CD14-positive monocyte (primary cell): ENCODE measurements around the gene PALM. TPM values are rescaled to one million over a fixed set of nuclear protein-coding genes. Genes with fewer than 3 reads are reported as not detected.

Experiments used
- DNase-seq, 3 donors: peaks; one replicate each; pipeline ENCODE4 v3.0.0-alpha.2; 2011 to 2022
- H2AFZ ChIP-seq: 2 replicates; pipeline ENCODE4 v1.6.0; 2012; ENCODE audit warnings: mild to moderate bottlenecking, low read depth, low read length, inconsistent platforms; ENCODE audit not compliant: insufficient read depth, poor library complexity, severe bottlenecking
- H3K27ac ChIP-seq, 2 donors: 1 replicate in 1 of 2; 2 replicates in 1 of 2; pipeline ENCODE4 v1.5.1; 2012 to 2013; ENCODE audit warnings: low read length in 2 of 2, control low read depth in 1 of 2, inconsistent platforms in 1 of 2, low read depth in 1 of 2, mild to moderate bottlenecking in 1 of 2
- H3K27me3 ChIP-seq, 2 donors: one replicate each; pipeline versions ENCODE4 v1.6.0 to v1.6.1; 2011 to 2013; ENCODE audit warnings: low read length in 2 of 2; ENCODE audit not compliant: control insufficient read depth in 2 of 2, insufficient read depth in 2 of 2
- H3K36me3 ChIP-seq, 2 donors: replicated peaks in 1 of 2; 1 replicate in 1 of 2; 2 replicates in 1 of 2; pipeline versions ENCODE4 v1.5.1 to v1.6.1; 2012 to 2013; ENCODE audit warnings: low read length in 2 of 2, control low read depth in 1 of 2, inconsistent platforms in 1 of 2, mild to moderate bottlenecking in 1 of 2; ENCODE audit not compliant: insufficient read depth in 2 of 2, control insufficient read depth in 1 of 2
- H3K4me1 ChIP-seq, 2 donors: 1 replicate in 1 of 2; 2 replicates in 1 of 2; pipeline versions ENCODE4 v1.5.1 to v1.6.1; 2012 to 2013; ENCODE audit warnings: low read length in 2 of 2, control low read depth in 1 of 2, inconsistent platforms in 1 of 2, mild to moderate bottlenecking in 1 of 2, moderate library complexity in 1 of 2; ENCODE audit not compliant: insufficient read depth in 2 of 2, control insufficient read depth in 1 of 2
- H3K4me2 ChIP-seq: replicated peaks from 2 replicates; pipeline ENCODE3; 2012; ENCODE audit warnings: low read length, moderate library complexity, mild to moderate bottlenecking; ENCODE audit not compliant: poor library complexity, severe bottlenecking; ENCODE audit errors: extremely low read depth
- H3K4me3 ChIP-seq, 3 experiments: fragments of 200-600 bp in 1 of 3; sonication (generic) in 1 of 3; replicated peaks in 1 of 3; 1 replicate in 2 of 3; 2 replicates in 1 of 3; pipeline ENCODE4 v1.5.1; 2011 to 2013; ENCODE audit warnings: low read length in 3 of 3, mild to moderate bottlenecking in 3 of 3, control low read depth in 2 of 3, low read depth in 2 of 3, inconsistent platforms in 1 of 3, moderate library complexity in 1 of 3
- H3K79me2 ChIP-seq: 2 replicates; pipeline ENCODE4 v1.6.0; 2012; ENCODE audit warnings: mild to moderate bottlenecking, control low read depth, inconsistent platforms, low read length, moderate library complexity; ENCODE audit not compliant: insufficient read depth
- H3K9ac ChIP-seq: 2 replicates; pipeline ENCODE4 v1.6.0; 2017; ENCODE audit warnings: low read length, mild to moderate bottlenecking; ENCODE audit not compliant: insufficient read depth, poor library complexity, severe bottlenecking
- H3K9me3 ChIP-seq, 2 donors: replicated peaks in 1 of 2; 1 replicate in 1 of 2; 2 replicates in 1 of 2; pipeline versions ENCODE4 v1.5.1 to v1.6.1; 2012 to 2013; ENCODE audit warnings: low read length in 2 of 2, control low read depth in 1 of 2; ENCODE audit not compliant: control insufficient read depth in 1 of 2, insufficient read depth in 1 of 2
- H4K20me1 ChIP-seq: 2 replicates; pipeline ENCODE4 v1.6.0; 2012; ENCODE audit warnings: mild to moderate bottlenecking, low read length, control low read depth, moderate library complexity; ENCODE audit not compliant: insufficient read depth
- H3K27ac Mint-ChIP-seq, 7 donors: one replicate each; pipeline ENCODE4 v1.8.0; 2020; ENCODE audit warnings: mild to moderate bottlenecking in 7 of 7, mixed read lengths in 7 of 7, moderate library complexity in 6 of 7, inconsistent platforms in 2 of 7
- H3K27me3 Mint-ChIP-seq, 3 donors: one replicate each; pipeline ENCODE4 v1.8.0; 2021 to 2022; ENCODE audit warnings: low read depth in 3 of 3, mild to moderate bottlenecking in 3 of 3, mixed read lengths in 3 of 3, moderate library complexity in 3 of 3, inconsistent platforms in 1 of 3
- H3K36me3 Mint-ChIP-seq, 2 donors: one replicate each; pipeline ENCODE4 v1.8.0; 2020; ENCODE audit warnings: mixed read lengths in 2 of 2, inconsistent platforms in 1 of 2, mild to moderate bottlenecking in 1 of 2
- H3K4me1 Mint-ChIP-seq: one replicate; pipeline ENCODE4 v1.8.0; 2020; ENCODE audit warnings: mild to moderate bottlenecking, mixed read lengths
- H3K4me3 Mint-ChIP-seq, 2 donors: one replicate each; pipeline ENCODE4 v1.8.0; 2020; ENCODE audit warnings: mild to moderate bottlenecking in 2 of 2, mixed read lengths in 2 of 2, moderate library complexity in 1 of 2
- H3K9me3 Mint-ChIP-seq, 7 donors: one replicate each; pipeline ENCODE4 v1.8.0; 2020 to 2022; ENCODE audit warnings: mixed read lengths in 7 of 7, mild to moderate bottlenecking in 6 of 7, moderate library complexity in 6 of 7, inconsistent platforms in 2 of 7
- WGBS: methylation state at CpG from one replicate; pipeline ENCODE4 v1.1.5; 2013; ENCODE audit warnings: missing lambda C conversion rate; ENCODE audit not compliant: insufficient coverage; 5-methylcytosine and 5-hydroxymethylcytosine counted together
- intact Hi-C, 2 donors: fragments of 100-400 bp; cut with micrococcal nuclease; formaldehyde crosslinking; loops; one replicate each; pipeline versions ENCODE4 v1.15.0 to v1.15.1; 2023
- polyA plus RNA-seq, 3 donors: library from polyadenylated mRNA; depleted of rRNA in 1 of 3; unstranded in 2 of 3; stranded (reverse) in 1 of 3; fragments of 300-500 nt in 2 of 3; fragments of >200 nt in 1 of 3; fragmentation: Illumina TruSeq in 2 of 3; gene quantifications; 1 replicate in 2 of 3; 2 replicates in 1 of 3; pipeline ENCODE4 v1.2.3, GENCODE V29; 2012 to 2021
- TF ChIP-seq, protein P1 (sequence below): fragments of 200-600 bp; IDR thresholded peaks from one replicate; pipeline ENCODE4 v1.8.0; 2022; ENCODE audit warnings: antibody characterized with exemption, mild to moderate bottlenecking

The PALM gene
- polyA plus RNA-seq, 3 donors = 0.23 TPM; not detected in 2

DNA sequence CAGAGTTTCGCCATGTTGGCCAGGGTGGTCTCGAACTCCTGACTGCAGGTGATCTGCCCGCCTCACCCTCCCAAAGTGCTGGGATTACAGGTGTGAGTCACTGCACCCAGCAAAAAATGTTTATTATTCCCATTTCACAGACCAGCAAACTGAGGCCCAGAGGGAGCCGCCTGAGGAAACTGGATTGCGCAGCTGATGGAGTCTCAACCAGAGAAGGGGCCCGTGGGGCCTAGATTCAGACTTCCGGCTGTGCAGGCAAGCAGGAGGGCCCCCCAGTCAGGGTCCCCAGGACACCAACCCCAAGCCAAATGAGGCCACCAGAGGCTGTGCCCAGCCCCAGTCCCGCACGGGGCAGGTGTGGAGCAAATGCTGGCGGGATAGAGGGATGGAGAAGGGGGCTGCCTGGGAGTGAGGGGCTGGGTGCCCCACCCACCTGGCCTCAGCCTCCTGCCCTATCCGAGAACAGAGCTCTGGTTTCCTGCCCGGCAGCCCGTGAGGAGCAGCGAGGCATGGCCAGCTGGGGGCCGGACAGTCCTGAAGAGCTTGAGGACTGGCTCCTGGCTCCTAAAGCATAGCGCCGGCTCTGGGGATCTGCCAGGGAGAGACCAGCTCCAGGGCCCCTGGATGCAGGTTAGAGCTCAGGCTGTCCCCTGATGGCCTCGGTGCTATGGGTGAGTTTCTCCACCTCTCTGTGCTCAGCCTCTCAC, 64.1 kb downstream of the PALM start:
- Histone ChIP-seq H3K9ac (no peak overlapping the region), H3K4me3 (no peak overlapping the region), H3K4me1 (peaks cover 0 to 3% of the 10 kb centered on the region in 2 donors), H3K27me3 (no peaks in the 10 kb centered on the region), H3K4me2 (no peak overlapping the region), H3K9me3 (no peaks in the 10 kb centered on the region), H3K79me2 (no peaks in the 10 kb centered on the region), H2AFZ (no peak overlapping the region), H3K27ac (no peak overlapping the region), H4K20me1 (no peaks in the 10 kb centered on the region), H3K36me3 (no peaks in the 10 kb centered on the region)
- Mint-ChIP-seq H3K4me3 (no peak overlapping the region), H3K9me3 (peaks cover 0 to 3% (median 0%) of the 10 kb centered on the region in 7 donors), H3K36me3 (no peaks in the 10 kb centered on the region), H3K4me1 (peaks cover 4% of the 10 kb centered on the region), H3K27me3 (peaks cover 4 to 17% (median 13%) of the 10 kb centered on the region in 3 donors), H3K27ac (no peak overlapping the region)
- 96% methylated on average over 13 of the region's 18 CpGs for WGBS
- TF ChIP-seq, protein P1, sequence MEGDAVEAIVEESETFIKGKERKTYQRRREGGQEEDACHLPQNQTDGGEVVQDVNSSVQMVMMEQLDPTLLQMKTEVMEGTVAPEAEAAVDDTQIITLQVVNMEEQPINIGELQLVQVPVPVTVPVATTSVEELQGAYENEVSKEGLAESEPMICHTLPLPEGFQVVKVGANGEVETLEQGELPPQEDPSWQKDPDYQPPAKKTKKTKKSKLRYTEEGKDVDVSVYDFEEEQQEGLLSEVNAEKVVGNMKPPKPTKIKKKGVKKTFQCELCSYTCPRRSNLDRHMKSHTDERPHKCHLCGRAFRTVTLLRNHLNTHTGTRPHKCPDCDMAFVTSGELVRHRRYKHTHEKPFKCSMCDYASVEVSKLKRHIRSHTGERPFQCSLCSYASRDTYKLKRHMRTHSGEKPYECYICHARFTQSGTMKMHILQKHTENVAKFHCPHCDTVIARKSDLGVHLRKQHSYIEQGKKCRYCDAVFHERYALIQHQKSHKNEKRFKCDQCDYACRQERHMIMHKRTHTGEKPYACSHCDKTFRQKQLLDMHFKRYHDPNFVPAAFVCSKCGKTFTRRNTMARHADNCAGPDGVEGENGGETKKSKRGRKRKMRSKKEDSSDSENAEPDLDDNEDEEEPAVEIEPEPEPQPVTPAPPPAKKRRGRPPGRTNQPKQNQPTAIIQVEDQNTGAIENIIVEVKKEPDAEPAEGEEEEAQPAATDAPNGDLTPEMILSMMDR = no peak
- DNase-seq = no peak
- intact Hi-C loops = loop anchor here (5.0 to 10.0 kb wide), 3 partner anchors 79 to 212 kb away; partner anchors contain the start of genes WDR18 (in 2 of the 2) and ELANE (in 1 of the 2)

DNA sequence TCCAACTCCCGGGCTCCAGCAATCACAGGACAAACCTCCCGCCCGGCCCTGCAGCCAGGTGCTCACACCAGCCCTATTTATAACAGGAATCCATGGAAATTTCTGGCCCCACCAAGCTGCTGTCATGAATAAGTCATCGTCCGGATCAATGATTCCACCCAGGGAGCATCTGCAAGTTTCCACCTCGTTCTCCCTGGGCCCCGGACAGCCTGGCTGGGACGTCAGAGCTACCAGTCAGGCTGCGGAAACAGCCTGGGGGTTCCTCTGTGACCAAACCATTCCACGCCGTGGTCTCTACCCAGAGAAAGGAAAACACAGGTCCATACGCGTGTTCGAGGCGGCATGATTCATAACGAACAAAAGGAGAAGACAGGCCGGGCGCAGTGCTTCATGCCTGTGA, 67.8 kb downstream of the PALM start:
- H3K36me3 Mint-ChIP-seq = no peaks in the 10 kb centered on the region
- 90% methylated on average over 17 of the region's 18 CpGs for WGBS
- Histone ChIP-seq H3K27ac (no peak overlapping the region), H3K9me3 (no peaks in the 10 kb centered on the region), H3K9ac (no peak overlapping the region), H3K4me2 (no peak overlapping the region), H2AFZ (no peak overlapping the region), H3K4me1 (no peaks in the 10 kb centered on the region), H4K20me1 (no peaks in the 10 kb centered on the region), H3K79me2 (no peaks in the 10 kb centered on the region), H3K36me3 (no peaks in the 10 kb centered on the region), H3K4me3 (no peak overlapping the region), H3K27me3 (peaks cover 0 to 2% of the 10 kb centered on the region in 2 donors)
- H3K27ac Mint-ChIP-seq = no peak overlapping the region
- DNase-seq = no peak
- peaks cover 0 to 4% (median 0%) of the 10 kb centered on the region in 7 donors for H3K9me3 Mint-ChIP-seq
- intact Hi-C loops = loop anchor here in 1 of 2 donors (10.0 kb wide), 1 partner anchor 208 kb away; the partner anchor contains the start of gene WDR18
- H3K27me3 Mint-ChIP-seq = peaks cover 9 to 13% (median 10%) of the 10 kb centered on the region in 3 donors
- H3K4me3 Mint-ChIP-seq = no peak overlapping the region
- H3K4me1 Mint-ChIP-seq = no peaks in the 10 kb centered on the region
- TF ChIP-seq, protein P1 = no peak
